GM12801 (cell line): ENCODE results near the gene ANGPTL4.

ENCODE experiments used
- TF ChIP-seq, protein P1 (sequence below): IDR thresholded peaks from one replicate; pipeline ENCODE4 v1.5.1; 2011; ENCODE audit warnings: control low read depth; ENCODE audit not compliant: insufficient read length; ENCODE audit errors: extremely low read depth

The ANGPTL4 gene

GRCh38 chr19:8371011-8371804, 7.3 kb downstream of the ANGPTL4 start:
- TF ChIP-seq, protein P1, sequence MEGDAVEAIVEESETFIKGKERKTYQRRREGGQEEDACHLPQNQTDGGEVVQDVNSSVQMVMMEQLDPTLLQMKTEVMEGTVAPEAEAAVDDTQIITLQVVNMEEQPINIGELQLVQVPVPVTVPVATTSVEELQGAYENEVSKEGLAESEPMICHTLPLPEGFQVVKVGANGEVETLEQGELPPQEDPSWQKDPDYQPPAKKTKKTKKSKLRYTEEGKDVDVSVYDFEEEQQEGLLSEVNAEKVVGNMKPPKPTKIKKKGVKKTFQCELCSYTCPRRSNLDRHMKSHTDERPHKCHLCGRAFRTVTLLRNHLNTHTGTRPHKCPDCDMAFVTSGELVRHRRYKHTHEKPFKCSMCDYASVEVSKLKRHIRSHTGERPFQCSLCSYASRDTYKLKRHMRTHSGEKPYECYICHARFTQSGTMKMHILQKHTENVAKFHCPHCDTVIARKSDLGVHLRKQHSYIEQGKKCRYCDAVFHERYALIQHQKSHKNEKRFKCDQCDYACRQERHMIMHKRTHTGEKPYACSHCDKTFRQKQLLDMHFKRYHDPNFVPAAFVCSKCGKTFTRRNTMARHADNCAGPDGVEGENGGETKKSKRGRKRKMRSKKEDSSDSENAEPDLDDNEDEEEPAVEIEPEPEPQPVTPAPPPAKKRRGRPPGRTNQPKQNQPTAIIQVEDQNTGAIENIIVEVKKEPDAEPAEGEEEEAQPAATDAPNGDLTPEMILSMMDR = no peak

DNA sequence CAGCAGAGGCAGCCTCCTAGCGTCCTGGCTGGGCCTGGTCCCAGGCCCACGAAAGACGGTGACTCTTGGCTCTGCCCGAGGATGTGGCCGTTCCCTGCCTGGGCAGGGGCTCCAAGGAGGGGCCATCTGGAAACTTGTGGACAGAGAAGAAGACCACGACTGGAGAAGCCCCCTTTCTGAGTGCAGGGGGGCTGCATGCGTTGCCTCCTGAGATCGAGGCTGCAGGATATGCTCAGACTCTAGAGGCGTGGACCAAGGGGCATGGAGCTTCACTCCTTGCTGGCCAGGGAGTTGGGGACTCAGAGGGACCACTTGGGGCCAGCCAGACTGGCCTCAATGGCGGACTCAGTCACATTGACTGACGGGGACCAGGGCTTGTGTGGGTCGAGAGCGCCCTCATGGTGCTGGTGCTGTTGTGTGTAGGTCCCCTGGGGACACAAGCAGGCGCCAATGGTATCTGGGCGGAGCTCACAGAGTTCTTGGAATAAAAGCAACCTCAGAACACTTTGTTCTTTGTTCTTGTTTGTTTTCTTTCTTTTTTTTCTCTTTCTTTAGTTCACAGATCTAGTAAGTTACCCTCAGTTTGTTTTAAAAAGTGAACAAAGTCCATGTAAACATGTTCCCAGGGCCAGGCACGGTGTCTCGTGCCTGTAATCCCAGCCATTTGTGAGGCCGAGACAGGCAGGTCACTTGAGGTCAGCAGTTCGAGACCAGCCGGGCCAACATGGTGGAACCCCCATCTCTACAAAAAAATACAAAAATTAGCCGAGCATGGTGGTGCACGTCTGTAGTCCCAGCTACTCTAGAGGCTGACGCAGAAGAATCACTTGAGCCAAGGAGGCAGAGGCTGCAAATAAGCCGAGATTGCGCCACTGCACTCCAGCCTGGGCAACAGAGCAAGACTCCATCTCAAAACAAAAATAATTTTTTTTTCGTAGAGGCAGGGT, 10.2 kb downstream of the ANGPTL4 start:
- TF ChIP-seq, protein P1 = no peak

DNA sequence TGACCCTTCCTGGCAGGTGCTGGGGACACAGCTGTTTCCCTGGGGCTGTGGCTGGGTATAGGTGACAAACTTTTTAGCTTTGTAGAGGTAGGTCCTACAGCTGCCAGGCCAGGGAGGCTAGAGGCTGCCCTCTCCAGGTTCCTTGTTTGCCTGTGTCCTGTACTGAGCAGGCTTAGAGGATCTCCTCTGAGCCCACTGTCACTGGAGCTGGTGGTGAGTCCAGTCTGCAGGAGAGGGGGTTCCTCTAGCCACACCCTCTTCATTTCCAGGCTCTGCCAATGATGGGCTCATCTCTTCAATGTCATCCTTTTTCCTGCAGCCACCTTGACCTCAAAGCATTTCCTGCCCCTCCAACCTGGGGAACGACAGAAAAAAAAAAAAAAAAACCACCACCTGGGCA, 13.6 kb downstream of the ANGPTL4 start:
- TF ChIP-seq, protein P1 = no peak

GRCh38 chr19:8386990-8387389, 23.0 kb downstream of the ANGPTL4 start:
- TF ChIP-seq, protein P1 = no peak

GRCh38 chr19:8387688-8388611, 24.0 kb downstream of the ANGPTL4 start:
- TF ChIP-seq, protein P1 = no peak

DNA sequence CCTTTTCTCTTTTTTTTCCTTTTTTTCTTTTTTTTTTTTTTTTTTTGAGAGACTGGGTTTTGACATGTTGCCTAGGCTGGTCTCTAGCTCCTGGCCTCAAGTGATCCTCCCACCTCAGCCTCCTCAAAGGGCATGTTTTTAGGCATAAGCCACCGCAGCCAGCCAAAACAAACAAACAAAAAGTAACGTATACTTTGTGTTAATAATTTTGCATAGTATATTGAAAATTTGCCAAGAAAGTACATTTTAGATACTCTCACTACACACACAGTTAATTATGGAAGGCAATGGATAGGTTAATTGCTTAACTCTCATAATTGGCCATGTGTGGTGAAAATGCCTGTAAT, 24.6 kb downstream of the ANGPTL4 start:
- TF ChIP-seq, protein P1 = no peak
